Central memory CD8-positive, alpha-beta T cell (primary cell): Measurements from ENCODE around the gene HS3ST4.
"Not testable (repeated sequence)": the region's sequence is repeated elsewhere in the genome, so short reads cannot be mapped to it uniquely, and the experiment has no call there.

Experiments
- ATAC-seq: fragments of 150-1000 bp; cut with Tn5 transposase; replicated peaks from 2 replicates; pipeline ENCODE4 v1.10.0; 2022; ENCODE audit warnings: mild to moderate bottlenecking, moderate FRiP score, moderate number of reproducible peaks; ENCODE audit not compliant: poor library complexity, severe bottlenecking; ENCODE audit errors: extremely low read depth
- DNase-seq, 2 donors: peaks; one replicate each; pipeline ENCODE4 v3.0.0; 2021; ENCODE audit warnings: low spot score in 2 of 2
- H3K27ac Mint-ChIP-seq: one replicate; pipeline ENCODE4 v1.8.0; 2022; ENCODE audit warnings: low read depth, mild to moderate bottlenecking, moderate library complexity, mixed read lengths
- H3K27me3 Mint-ChIP-seq: one replicate; pipeline ENCODE4 v1.8.0; 2022; ENCODE audit warnings: mixed read lengths
- H3K36me3 Mint-ChIP-seq: one replicate; pipeline ENCODE4 v1.8.0; 2022; ENCODE audit warnings: mild to moderate bottlenecking, moderate library complexity, mixed read lengths; ENCODE audit not compliant: insufficient read depth
- H3K4me1 Mint-ChIP-seq: one replicate; pipeline ENCODE4 v1.8.0; 2022; ENCODE audit warnings: mixed read lengths
- H3K4me3 Mint-ChIP-seq: one replicate; pipeline ENCODE4 v1.8.0; 2022; ENCODE audit warnings: mild to moderate bottlenecking, moderate library complexity, mixed read lengths
- H3K9me3 Mint-ChIP-seq: one replicate; pipeline ENCODE4 v1.8.0; 2022; ENCODE audit warnings: mixed read lengths

The HS3ST4 gene

GRCh38 chr16:25748092-25748654 lies 56.4 kb downstream of the HS3ST4 start:
- Mint-ChIP-seq H3K4me3 (no peak overlapping the region), H3K27me3 (no peaks in the 10 kb centered on the region), H3K9me3 (peaks cover 8% of the 10 kb centered on the region), H3K4me1 (no peaks in the 10 kb centered on the region), H3K27ac (no peak overlapping the region), H3K36me3 (no peaks in the 10 kb centered on the region)
- ATAC-seq (no peak), DNase-seq (no peak)

GRCh38 chr16:25750488-25751216 lies 58.9 kb downstream of the HS3ST4 start:
- Mint-ChIP-seq H3K27me3 (no peaks in the 10 kb centered on the region), H3K4me1 (no peaks in the 10 kb centered on the region), H3K9me3 (peaks cover 8% of the 10 kb centered on the region), H3K27ac (no peak overlapping the region), H3K36me3 (no peaks in the 10 kb centered on the region), H3K4me3 (no peak overlapping the region)
- ATAC-seq (no peak), DNase-seq (no peak)

GRCh38 chr16:25751230-25751835 lies 59.6 kb downstream of the HS3ST4 start:
- no peaks in the 10 kb centered on the region for H3K4me1 Mint-ChIP-seq
- H3K9me3 Mint-ChIP-seq, result peaks cover under 1% of the 10 kb centered on the region
- no peak for ATAC-seq
- no peak overlapping the region for H3K4me3 Mint-ChIP-seq
- H3K27ac Mint-ChIP-seq, result no peak overlapping the region
- DNase-seq, result no peak
- no peaks in the 10 kb centered on the region for H3K36me3 Mint-ChIP-seq
- H3K27me3 Mint-ChIP-seq, result no peaks in the 10 kb centered on the region

- peaks cover 1% of the 10 kb centered on the region for H3K36me3 Mint-ChIP-seq
- no peak for ATAC-seq
- no peak for DNase-seq
- H3K4me1 Mint-ChIP-seq, result no peaks in the 10 kb centered on the region
- no peaks in the 10 kb centered on the region for H3K27me3 Mint-ChIP-seq
- no peaks in the 10 kb centered on the region for H3K9me3 Mint-ChIP-seq
- no peak overlapping the region for H3K4me3 Mint-ChIP-seq
- no peak overlapping the region for H3K27ac Mint-ChIP-seq
Measured at GRCh38 chr16:25764466-25764865, 72.7 kb downstream of the HS3ST4 start.

- Mint-ChIP-seq H3K9me3 (no peaks in the 10 kb centered on the region), H3K4me3 (no peak overlapping the region), H3K4me1 (no peaks in the 10 kb centered on the region), H3K27ac (no peak overlapping the region), H3K27me3 (no peaks in the 10 kb centered on the region), H3K36me3 (no peaks in the 10 kb centered on the region)
- DNase-seq (no peak), ATAC-seq (no peak)
Measured at GRCh38 chr16:25771216-25771615, 79.5 kb downstream of the HS3ST4 start.

GRCh38 chr16:25771812-25772568 lies 80.2 kb downstream of the HS3ST4 start:
- H3K9me3 Mint-ChIP-seq, result no peaks in the 10 kb centered on the region
- no peak overlapping the region for H3K27ac Mint-ChIP-seq
- no peaks in the 10 kb centered on the region for H3K4me1 Mint-ChIP-seq
- no peak for ATAC-seq
- no peak overlapping the region for H3K4me3 Mint-ChIP-seq
- no peaks in the 10 kb centered on the region for H3K36me3 Mint-ChIP-seq
- DNase-seq, result no peak
- H3K27me3 Mint-ChIP-seq, result no peaks in the 10 kb centered on the region

- H3K4me1 Mint-ChIP-seq, DNase-seq, H3K27ac Mint-ChIP-seq, H3K36me3 Mint-ChIP-seq, H3K9me3 Mint-ChIP-seq, H3K27me3 Mint-ChIP-seq, ATAC-seq, H3K4me3 Mint-ChIP-seq: not testable (repeated sequence)
Measured at GRCh38 chr16:25776214-25776613, 84.5 kb downstream of the HS3ST4 start.

- Mint-ChIP-seq H3K36me3 (no peaks in the 10 kb centered on the region), H3K27ac (no peak overlapping the region), H3K4me1 (no peaks in the 10 kb centered on the region), H3K4me3 (no peak overlapping the region), H3K27me3 (no peaks in the 10 kb centered on the region), H3K9me3 (peaks cover 11% of the 10 kb centered on the region)
- ATAC-seq (no peak), DNase-seq (no peak)
Measured at GRCh38 chr16:25783226-25783625, 91.5 kb downstream of the HS3ST4 start.

- H3K27ac Mint-ChIP-seq, result no peak overlapping the region
- no peaks in the 10 kb centered on the region for H3K36me3 Mint-ChIP-seq
- H3K4me1 Mint-ChIP-seq, result no peaks in the 10 kb centered on the region
- ATAC-seq (no peak), DNase-seq (no peak)
- peaks cover 14% of the 10 kb centered on the region for H3K9me3 Mint-ChIP-seq
- no peaks in the 10 kb centered on the region for H3K27me3 Mint-ChIP-seq
- no peak overlapping the region for H3K4me3 Mint-ChIP-seq
Measured at GRCh38 chr16:25785361-25785760, 93.6 kb downstream of the HS3ST4 start.

GRCh38 chr16:25786748-25787147 lies 95.0 kb downstream of the HS3ST4 start:
- Mint-ChIP-seq H3K36me3 (no peaks in the 10 kb centered on the region), H3K27ac (no peak overlapping the region), H3K27me3 (no peaks in the 10 kb centered on the region)

GRCh38 chr16:25788637-25789036 lies 96.9 kb downstream of the HS3ST4 start:
- Mint-ChIP-seq H3K36me3 (no peaks in the 10 kb centered on the region), H3K4me1 (no peaks in the 10 kb centered on the region), H3K4me3 (no peak overlapping the region), H3K27me3 (peaks cover 8% of the 10 kb centered on the region), H3K9me3 (peaks cover 14% of the 10 kb centered on the region), H3K27ac (no peak overlapping the region)
- DNase-seq (no peak), ATAC-seq (no peak)

More at GRCh38 chr16:25786748-25787147, 95.0 kb downstream of the HS3ST4 start:
- Mint-ChIP-seq H3K9me3 (peaks cover 14% of the 10 kb centered on the region), H3K4me3 (no peak overlapping the region), H3K4me1 (no peaks in the 10 kb centered on the region)
- ATAC-seq (no peak), DNase-seq (no peak)

- DNase-seq, result no peak
- H3K9me3 Mint-ChIP-seq, result no peaks in the 10 kb centered on the region
- no peak for ATAC-seq
- no peaks in the 10 kb centered on the region for H3K4me1 Mint-ChIP-seq
- H3K36me3 Mint-ChIP-seq, result no peaks in the 10 kb centered on the region
- no peak overlapping the region for H3K4me3 Mint-ChIP-seq
- peaks cover 39% of the 10 kb centered on the region for H3K27me3 Mint-ChIP-seq
- H3K27ac Mint-ChIP-seq, result no peak overlapping the region
Measured at GRCh38 chr16:25796239-25796638, 104.5 kb downstream of the HS3ST4 start.
